ENCODE results near the gene NDN. TPM values are rescaled to one million over a fixed set of nuclear protein-coding genes. Genes with fewer than 3 reads are reported as not detected.
"Not testable (repeated sequence)": the region's sequence is repeated elsewhere in the genome, so short reads cannot be mapped to it uniquely, and the experiment has no call there.

The NDN gene
- not detected for total RNA-seq
- total RNA-seq: 0 to 0.23 reads per million in 2 donors

GRCh38 chr15:23687143-23687470, at the start of gene NDN:
NDN (minus strand) TSS chr15:23687305; CDS start chr15:23687217, 88 bp downstream.
- DNase-seq (no peak), ATAC-seq (no peak)
- Mint-ChIP-seq H3K4me1 (peaks cover 2% of the 10 kb centered on the region), H3K27me3 (no peaks in the 10 kb centered on the region), H3K36me3 (ENCODE audit: low read depth) (no peaks in the 10 kb centered on the region), H3K27ac (no peak within 1 kb of the TSS), H3K4me3 (no peak within 1 kb of the TSS)
- no peaks in the 10 kb centered on the region for H3K9me3 ChIP-seq (ENCODE audit: control insufficient read depth, low read length, poor library complexity, severe bottlenecking)

DNA sequence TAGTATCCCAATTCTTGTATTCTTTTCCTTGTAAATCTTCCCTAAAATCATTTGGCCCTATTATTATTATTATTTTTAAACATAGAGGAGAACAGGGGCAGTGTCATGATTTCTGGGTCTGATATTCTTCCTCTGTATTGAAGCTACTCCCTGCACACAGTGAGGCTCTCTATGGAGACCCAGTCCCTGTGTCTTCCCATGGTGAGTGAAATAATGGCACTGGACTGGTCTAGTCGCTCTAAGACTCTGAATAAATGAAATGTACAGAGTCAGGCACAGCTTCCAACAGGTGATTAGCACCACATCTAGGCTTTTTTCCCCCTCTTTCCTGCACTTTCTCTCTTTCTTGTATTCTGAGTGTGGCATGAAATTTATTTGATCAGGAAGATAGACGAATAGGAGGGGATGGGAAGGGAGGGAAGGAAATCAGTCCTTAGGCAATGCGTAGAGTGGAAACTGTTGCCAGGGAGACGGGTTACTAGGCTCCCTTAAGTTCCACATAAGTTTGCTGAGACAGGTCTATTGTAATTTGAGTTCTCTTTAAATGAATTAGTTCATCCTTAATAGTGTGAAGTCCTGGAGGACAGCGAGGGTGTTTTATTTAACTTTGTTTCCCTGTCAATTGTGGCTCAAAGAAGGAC, 49.0 kb upstream of the NDN start:
- H3K36me3 Mint-ChIP-seq (ENCODE audit: low read depth): no peaks in the 10 kb centered on the region

GRCh38 chr15:23734862-23735261, 47.8 kb upstream of the NDN start:
- no peaks in the 10 kb centered on the region for H3K9me3 ChIP-seq (ENCODE audit: control insufficient read depth, low read length, poor library complexity, severe bottlenecking)
- Mint-ChIP-seq H3K4me3 (no peak overlapping the region), H3K27me3 (no peaks in the 10 kb centered on the region), H3K36me3 (ENCODE audit: low read depth) (no peaks in the 10 kb centered on the region), H3K4me1 (no peaks in the 10 kb centered on the region), H3K27ac (no peak overlapping the region)
- DNase-seq: no peak
- no peak for ATAC-seq

More for the DNA sequence above, 49.0 kb upstream of the NDN start:
- Mint-ChIP-seq H3K27me3 (no peaks in the 10 kb centered on the region), H3K4me1 (no peaks in the 10 kb centered on the region), H3K27ac (no peak overlapping the region), H3K4me3 (no peak overlapping the region)
- DNase-seq: no peak
- H3K9me3 ChIP-seq (ENCODE audit: control insufficient read depth, low read length, poor library complexity, severe bottlenecking): no peaks in the 10 kb centered on the region
- ATAC-seq: no peak

- H3K4me1 Mint-ChIP-seq; H3K9me3 ChIP-seq (ENCODE audit: control insufficient read depth, low read length, poor library complexity, severe bottlenecking); H3K36me3 Mint-ChIP-seq (ENCODE audit: low read depth); H3K27ac Mint-ChIP-seq; DNase-seq; H3K4me3 Mint-ChIP-seq; ATAC-seq; H3K27me3 Mint-ChIP-seq: not testable (repeated sequence)
Observed at GRCh38 chr15:23713874-23714656, 27.0 kb upstream of the NDN start.

DNA sequence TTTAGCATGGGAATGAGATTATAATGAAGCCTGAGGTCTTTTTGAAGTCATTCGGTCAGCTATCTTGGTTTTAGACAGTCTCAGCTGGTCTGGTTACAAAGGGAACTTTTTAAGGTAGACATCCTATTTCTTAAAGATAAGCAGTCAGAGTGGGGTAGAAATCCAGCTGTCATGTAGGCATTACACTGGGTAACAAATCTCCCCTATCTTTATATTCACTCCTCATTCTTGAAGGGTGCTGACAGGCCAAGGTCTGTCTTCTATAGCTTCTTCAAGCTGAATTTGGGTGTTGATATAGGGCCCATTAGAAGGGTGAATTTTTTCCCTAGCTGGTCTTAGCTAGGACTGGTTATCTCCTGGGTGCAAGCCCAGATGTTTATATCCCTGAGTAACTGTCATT, 21.2 kb upstream of the NDN start:
- Mint-ChIP-seq H3K4me1 (no peaks in the 10 kb centered on the region), H3K27me3 (no peaks in the 10 kb centered on the region), H3K4me3 (no peak overlapping the region), H3K36me3 (ENCODE audit: low read depth) (no peaks in the 10 kb centered on the region), H3K27ac (no peak overlapping the region)
- DNase-seq: no peak
- no peaks in the 10 kb centered on the region for H3K9me3 ChIP-seq (ENCODE audit: control insufficient read depth, low read length, poor library complexity, severe bottlenecking)
- no peak for ATAC-seq

DNA sequence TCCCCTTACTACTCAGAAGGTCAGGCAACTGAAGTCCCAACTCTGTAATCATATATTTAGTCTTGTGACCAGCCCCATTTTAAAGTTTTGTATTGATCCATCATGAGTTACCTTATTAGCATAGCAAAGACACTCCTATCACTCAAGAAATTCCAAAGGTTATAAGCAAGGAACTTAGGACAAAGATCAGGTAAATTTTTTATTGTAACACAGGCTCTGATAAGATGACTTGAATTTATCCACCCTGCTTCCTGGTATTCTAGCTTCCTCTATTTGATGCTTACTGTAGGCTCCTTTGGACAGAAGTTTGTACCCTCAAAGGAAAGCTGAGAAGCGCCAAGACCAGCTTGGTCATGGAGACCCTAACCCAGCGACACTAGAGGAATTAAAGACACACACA, 8.2 kb upstream of the NDN start:
- Mint-ChIP-seq H3K36me3 (ENCODE audit: low read depth) (no peaks in the 10 kb centered on the region), H3K4me1 (peaks cover 2% of the 10 kb centered on the region), H3K27ac (no peak overlapping the region), H3K27me3 (no peaks in the 10 kb centered on the region), H3K4me3 (no peak overlapping the region)
- DNase-seq (no peak), ATAC-seq (no peak)
- H3K9me3 ChIP-seq (ENCODE audit: control insufficient read depth, low read length, poor library complexity, severe bottlenecking): no peaks in the 10 kb centered on the region

DNA sequence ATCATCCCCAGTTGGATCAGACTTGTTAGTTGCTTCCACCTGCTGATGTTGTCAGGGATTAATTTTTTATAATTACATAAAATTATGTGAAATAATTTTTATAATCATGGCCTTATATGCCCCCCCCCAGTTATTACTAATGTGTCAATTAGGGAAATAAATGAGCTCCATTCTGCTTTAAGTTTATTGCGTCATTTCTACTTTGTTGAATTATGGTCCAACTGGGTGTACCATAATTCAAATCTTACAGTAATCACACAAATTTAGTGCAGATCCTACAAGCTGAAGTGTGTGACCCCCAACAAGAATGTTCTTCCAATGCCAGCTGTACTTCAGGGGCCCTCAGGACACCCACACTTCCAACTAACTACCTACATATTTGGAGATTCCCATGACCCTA, 7.5 kb upstream of the NDN start:
- ATAC-seq: no peak
- no peaks in the 10 kb centered on the region for H3K9me3 ChIP-seq (ENCODE audit: control insufficient read depth, low read length, poor library complexity, severe bottlenecking)
- H3K4me1 Mint-ChIP-seq: peaks cover 2% of the 10 kb centered on the region
- DNase-seq: no peak
- H3K27ac Mint-ChIP-seq: no peak overlapping the region
- H3K27me3 Mint-ChIP-seq: no peaks in the 10 kb centered on the region
- no peaks in the 10 kb centered on the region for H3K36me3 Mint-ChIP-seq (ENCODE audit: low read depth)
- no peak overlapping the region for H3K4me3 Mint-ChIP-seq

DNA sequence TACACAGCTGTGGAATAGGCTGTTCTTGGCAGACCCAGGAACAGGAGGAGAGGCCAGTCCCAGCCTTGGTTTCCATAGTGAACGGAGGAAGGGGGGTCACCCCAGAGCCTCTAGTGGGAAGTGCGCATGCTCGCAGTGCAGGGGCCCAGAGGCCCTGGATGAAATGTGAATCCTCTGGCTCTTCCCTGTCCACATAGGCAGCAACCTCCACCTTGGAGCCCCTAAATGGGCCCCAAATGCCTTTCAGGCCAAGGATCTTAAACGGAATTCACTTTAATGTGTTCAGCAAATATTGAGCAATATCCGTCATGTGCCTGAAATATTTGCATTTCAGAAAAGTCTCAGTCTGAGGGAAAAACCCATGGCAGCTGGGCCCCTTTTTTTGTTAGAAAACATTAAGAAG, 3.3 kb upstream of the NDN start:
- no peaks in the 10 kb centered on the region for H3K9me3 ChIP-seq (ENCODE audit: control insufficient read depth, low read length, poor library complexity, severe bottlenecking)
- no peaks in the 10 kb centered on the region for H3K27me3 Mint-ChIP-seq
- DNase-seq: no peak
- H3K36me3 Mint-ChIP-seq (ENCODE audit: low read depth): no peaks in the 10 kb centered on the region
- no peak overlapping the region for H3K4me3 Mint-ChIP-seq
- ATAC-seq: no peak
- H3K4me1 Mint-ChIP-seq: peaks cover 2% of the 10 kb centered on the region
- no peak overlapping the region for H3K27ac Mint-ChIP-seq

DNA sequence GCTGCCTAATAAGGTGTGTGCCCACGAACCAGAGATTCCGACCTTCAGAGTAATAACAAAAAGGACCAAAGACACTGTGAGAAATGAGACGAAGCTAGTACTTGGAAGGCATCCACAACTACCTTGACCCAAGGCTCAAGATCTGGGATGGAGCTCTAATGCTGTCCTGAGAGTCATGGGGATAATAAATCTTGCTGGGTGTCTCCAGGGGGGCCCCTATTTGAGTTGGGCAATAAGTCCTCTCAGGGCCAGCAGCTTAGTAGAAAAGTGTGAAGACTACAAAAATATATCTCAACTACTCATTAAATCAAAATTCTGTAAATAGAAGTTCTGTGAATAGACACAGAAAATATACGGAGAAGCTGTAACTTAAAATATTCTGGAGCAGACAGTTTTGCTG, 2.9 kb upstream of the NDN start:
- DNase-seq: no peak
- no peak for ATAC-seq
- H3K27me3 Mint-ChIP-seq: no peaks in the 10 kb centered on the region
- H3K27ac Mint-ChIP-seq: no peak overlapping the region
- no peaks in the 10 kb centered on the region for H3K9me3 ChIP-seq (ENCODE audit: control insufficient read depth, low read length, poor library complexity, severe bottlenecking)
- H3K36me3 Mint-ChIP-seq (ENCODE audit: low read depth): no peaks in the 10 kb centered on the region
- no peak overlapping the region for H3K4me3 Mint-ChIP-seq
- peaks cover 2% of the 10 kb centered on the region for H3K4me1 Mint-ChIP-seq

GRCh38 chr15:23686466-23687142, 501 bp downstream of the NDN start:
- Mint-ChIP-seq H3K4me1 (peaks cover 2% of the 10 kb centered on the region), H3K4me3 (no peak overlapping the region), H3K36me3 (ENCODE audit: low read depth) (no peaks in the 10 kb centered on the region), H3K27me3 (no peaks in the 10 kb centered on the region), H3K27ac (no peak overlapping the region)
- ATAC-seq: no peak
- no peaks in the 10 kb centered on the region for H3K9me3 ChIP-seq (ENCODE audit: control insufficient read depth, low read length, poor library complexity, severe bottlenecking)
- no peak for DNase-seq

GRCh38 chr15:23671481-23671880, 15.6 kb downstream of the NDN start:
- no peak for DNase-seq
- H3K27ac Mint-ChIP-seq: no peak overlapping the region
- no peak for ATAC-seq
- H3K4me1 Mint-ChIP-seq: no peaks in the 10 kb centered on the region
- H3K36me3 Mint-ChIP-seq (ENCODE audit: low read depth): no peaks in the 10 kb centered on the region
- no peaks in the 10 kb centered on the region for H3K9me3 ChIP-seq (ENCODE audit: control insufficient read depth, low read length, poor library complexity, severe bottlenecking)
- no peak overlapping the region for H3K4me3 Mint-ChIP-seq
- H3K27me3 Mint-ChIP-seq: no peaks in the 10 kb centered on the region

DNA sequence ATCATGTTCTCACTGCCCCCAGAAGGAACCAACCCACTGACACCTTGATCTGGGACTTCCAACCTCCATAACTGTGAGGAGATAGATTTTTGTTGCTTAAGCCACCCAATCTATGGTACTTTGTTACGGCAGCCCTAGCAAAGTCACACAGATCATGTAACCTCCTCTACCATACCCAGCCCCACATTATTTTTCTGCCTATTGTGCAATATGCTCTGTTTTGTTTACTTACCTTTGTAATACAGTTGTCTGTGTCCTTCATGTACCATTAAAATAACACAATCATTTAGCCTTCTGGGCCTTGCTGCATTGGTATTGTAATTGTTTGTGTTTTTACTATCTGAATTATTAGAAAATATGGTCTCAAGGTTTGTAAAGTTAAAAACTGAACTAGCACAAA, 16.1 kb downstream of the NDN start:
- H3K9me3 ChIP-seq (ENCODE audit: control insufficient read depth, low read length, poor library complexity, severe bottlenecking): no peaks in the 10 kb centered on the region
- Mint-ChIP-seq H3K4me1 (no peaks in the 10 kb centered on the region), H3K36me3 (ENCODE audit: low read depth) (no peaks in the 10 kb centered on the region), H3K27ac (no peak overlapping the region), H3K27me3 (no peaks in the 10 kb centered on the region), H3K4me3 (no peak overlapping the region)
- no peak for DNase-seq
- ATAC-seq: no peak

GRCh38 chr15:23663232-23663631, 23.9 kb downstream of the NDN start:
- Mint-ChIP-seq H3K4me3 (no peak overlapping the region), H3K27ac (no peak overlapping the region), H3K27me3 (no peaks in the 10 kb centered on the region), H3K4me1 (no peaks in the 10 kb centered on the region), H3K36me3 (ENCODE audit: low read depth) (no peaks in the 10 kb centered on the region)
- H3K9me3 ChIP-seq (ENCODE audit: control insufficient read depth, low read length, poor library complexity, severe bottlenecking): no peaks in the 10 kb centered on the region
- ATAC-seq (no peak), DNase-seq (no peak)
